Activated CD4-positive, CD25-positive, alpha-beta regulatory T cell treated with anti-CD3 and anti-CD28 coated beads, Interleukin-2, amount 50 U/mL, for 72 hours (primary cell): ENCODE measurements around the gene FRYL.
"Not testable (repeated sequence)": the region's sequence is repeated elsewhere in the genome, so short reads cannot be mapped to it uniquely, and the experiment has no call there.

Source experiments
- DNase-seq: peaks from one replicate; pipeline ENCODE4 v3.0.0; 2021

FRYL gene

GRCh38 chr4:48693856-48694574 is 86.1 kb downstream of the FRYL start:
- no peak for DNase-seq

GRCh38 chr4:48692897-48693296 is 87.2 kb downstream of the FRYL start:
- DNase-seq, result no peak

DNA sequence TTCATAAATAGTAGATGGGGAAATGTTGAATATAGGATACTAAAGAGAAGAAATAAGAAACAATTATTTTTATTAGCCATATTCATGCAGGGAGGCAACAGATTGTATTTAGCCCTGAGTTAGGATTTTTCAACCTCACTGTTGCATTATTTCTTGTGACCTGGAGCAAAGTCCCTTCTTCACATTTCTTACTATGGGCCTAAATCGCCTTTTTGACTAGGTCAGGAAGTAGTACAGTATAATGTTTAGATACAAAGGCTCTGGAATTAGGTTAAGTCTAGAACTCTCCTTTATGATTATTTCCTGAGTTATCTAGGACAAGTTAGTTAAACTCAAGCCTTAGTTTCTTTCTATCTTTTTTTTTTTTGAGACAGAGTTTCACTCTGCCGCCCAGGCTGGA is 88.0 kb downstream of the FRYL start:
- DNase-seq, result no peak

DNA sequence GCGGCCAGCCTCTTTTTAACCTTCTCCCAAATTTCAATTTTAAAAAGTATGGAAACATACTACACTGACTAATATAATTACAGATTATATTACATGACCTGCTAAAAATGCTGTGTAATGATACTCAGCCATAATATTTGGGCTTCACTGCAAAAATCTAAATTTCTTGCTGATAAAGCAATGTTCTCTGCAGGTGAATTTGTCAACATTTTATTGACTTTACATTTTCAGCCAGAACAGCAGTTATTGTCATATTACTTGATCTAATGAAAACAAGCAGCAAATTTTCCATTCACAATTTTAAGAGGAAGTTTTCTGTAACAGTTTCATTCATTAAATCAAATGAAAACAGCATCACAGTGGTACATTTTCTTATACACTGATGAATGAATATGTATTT is 91.1 kb downstream of the FRYL start:
- DNase-seq, result no peak

- no peak for DNase-seq
These were observed 92.6 kb downstream of the FRYL start for GRCh38 chr4:48687313-48688051.

- DNase-seq, result no peak
These were observed 93.7 kb downstream of the FRYL start for GRCh38 chr4:48686369-48686768.

DNA sequence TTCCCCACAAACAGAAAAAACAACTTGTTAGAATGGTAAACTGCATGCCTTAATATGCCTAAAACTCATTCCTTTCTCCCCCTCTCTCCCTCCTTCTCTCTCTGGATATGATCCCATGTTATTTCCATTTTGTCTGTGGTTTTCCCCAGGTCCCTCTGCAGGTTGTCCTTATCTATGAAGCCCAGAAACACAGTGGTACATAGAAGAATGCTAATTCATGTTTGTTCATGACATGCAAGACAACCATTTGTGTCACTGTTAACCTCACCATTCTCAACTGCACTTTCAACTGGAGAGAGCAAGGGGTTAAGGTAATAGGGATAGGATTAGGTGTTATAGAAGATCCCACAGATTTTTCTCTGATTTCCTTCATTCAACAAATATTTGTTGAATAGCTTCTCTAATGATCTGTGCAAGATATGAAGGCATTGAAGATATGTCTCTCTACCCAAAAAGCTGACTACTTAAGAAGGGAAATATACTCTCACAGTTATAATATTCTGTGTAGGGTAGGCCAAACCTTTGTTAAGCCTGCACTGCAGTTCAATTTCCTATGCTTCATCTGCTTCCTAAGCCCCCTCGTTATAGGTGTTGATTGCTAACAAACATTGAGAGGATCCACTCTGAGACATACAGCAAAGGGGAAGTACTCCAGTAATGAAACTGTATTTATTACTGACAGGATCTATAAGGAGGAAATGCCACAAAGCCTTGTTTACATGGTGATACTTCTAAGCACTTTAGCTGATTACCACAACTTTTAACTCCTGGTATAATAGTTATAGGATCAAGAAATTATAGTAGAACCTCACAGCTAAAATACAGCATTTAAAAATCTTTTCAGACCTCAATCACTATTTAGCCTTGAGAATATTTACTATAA is 96.1 kb downstream of the FRYL start:
- DNase-seq, result no peak

DNA sequence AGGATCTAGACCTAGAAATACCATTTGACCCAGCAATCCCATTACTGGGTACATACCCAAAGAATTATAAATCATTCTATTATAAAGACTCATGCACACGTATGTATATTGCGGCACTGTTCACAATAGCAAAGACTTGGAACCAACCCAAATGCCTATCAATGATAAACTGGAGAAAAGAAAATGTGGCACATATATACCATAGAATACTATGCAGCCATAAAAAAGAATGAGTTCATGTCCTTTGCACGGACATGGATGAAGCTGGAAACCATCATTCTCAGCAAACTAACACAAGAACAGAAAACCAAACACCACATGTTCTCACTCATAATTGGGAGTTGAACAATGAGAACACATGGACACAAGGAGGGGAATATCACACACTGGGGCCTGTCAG is 97.2 kb downstream of the FRYL start:
- DNase-seq, result not testable (repeated sequence)

GRCh38 chr4:48681856-48682255 is 98.2 kb downstream of the FRYL start:
- DNase-seq, result no peak

- DNase-seq, result no peak
These were observed 99.1 kb downstream of the FRYL start for GRCh38 chr4:48680848-48681568.

DNA sequence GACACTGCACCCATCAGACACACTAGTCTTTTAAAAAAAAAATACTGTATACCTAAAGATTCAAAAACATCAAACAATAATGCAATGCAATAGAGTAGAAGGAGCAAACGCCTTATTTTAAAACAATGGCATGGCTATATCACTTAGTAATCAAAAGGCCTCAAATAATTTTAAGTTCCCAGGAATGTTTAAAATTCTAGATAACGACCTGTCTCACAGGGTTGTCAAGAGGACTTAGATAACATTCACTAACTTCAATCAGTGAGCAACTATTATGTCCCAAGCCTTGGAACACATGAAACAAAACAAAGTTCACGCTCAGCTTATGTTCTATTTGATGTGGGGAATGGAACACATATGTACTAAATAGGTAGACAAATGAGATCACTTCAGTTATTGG is 106.5 kb downstream of the FRYL start:
- DNase-seq, result no peak

DNA sequence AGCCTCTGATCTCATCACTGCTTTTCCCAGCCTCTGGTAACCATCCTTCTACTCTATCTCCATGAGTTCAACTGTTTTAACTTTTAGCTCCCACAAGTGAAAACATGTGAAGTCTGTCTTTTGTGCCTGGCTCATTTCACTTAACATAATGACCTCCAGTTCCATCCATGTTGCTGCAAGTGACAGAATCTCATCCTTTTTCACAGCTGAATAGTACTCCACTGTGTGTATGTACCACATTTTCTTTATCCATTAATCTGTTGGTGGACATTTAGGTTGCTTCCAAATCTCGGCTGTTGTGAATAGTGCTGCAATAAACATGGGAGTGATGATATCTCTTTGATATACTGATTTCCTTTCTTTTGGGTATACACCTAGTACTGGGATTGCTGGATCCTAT is 109.5 kb downstream of the FRYL start:
- DNase-seq, result no peak

DNA sequence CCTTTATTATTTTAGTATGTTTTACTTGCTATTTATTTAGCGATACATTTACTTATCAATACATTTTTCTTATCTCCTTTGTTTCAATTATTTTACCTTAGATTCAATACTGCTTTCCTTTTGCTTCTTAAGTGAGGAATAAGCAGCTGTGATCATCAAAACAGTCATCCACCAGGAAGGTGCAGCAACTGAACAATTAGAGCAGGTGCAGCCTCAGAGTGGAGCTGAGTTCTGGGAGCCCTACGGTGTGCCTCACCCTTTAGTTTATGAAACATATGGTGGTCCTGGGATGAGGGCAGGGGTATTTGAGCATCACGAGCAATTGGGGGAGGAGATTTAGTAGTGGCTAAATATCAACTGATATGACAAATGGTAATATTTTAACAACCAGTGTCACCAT is 111.0 kb downstream of the FRYL start:
- DNase-seq, result no peak

DNA sequence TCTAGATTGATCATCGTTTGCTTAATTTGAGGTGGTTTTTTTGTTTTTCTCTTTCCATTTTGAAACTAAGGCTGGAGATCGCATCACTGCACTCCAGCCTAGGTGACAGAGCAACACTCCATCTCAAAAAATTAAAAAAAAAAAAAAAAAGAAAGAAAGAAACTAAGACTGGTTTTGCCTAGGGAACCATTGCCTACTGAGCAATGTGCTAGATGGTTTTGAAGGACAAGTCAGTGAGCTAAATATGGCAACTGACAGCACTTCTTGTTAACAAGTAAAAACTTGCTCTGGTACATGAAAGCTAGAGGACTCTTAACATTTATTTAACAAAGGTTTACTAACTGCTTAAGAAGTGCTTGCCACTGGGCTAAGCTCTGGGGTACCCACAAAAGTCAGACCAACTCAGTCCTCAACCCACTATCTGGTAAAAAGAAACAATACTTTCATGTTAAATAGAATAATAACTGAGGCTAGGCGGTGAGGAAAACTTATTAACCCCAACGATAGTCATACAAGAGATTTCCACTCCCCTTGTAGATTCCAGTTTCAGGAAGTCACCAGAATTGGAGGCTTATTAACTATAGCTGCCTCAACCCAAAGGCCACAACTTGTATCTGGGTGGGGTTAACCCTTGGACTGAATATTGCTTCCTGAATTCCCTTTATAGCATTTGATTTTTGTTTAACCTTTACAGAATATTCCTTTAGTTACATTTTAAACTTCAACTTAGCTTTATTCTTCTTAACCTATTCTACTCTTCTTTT is 111.6 kb downstream of the FRYL start:
- no peak for DNase-seq

DNA sequence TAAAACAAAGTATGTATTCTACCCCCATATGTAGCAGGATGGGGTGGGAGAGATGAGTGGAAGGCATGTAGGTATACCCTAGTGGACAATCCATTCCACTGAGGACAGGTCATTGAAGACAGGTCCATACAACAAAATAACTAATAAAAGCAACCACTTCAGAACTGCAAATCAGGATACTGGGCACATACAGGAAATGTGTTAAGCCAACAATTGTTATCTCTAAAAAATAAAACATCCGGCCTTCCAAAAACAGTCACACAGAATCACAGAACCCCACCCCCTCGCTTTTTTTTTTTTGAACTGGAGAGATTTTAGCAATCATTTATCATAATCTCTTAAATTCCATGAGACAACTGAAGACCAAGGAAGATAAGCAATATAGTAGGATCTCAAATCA is 112.9 kb downstream of the FRYL start:
- DNase-seq, result no peak

DNA sequence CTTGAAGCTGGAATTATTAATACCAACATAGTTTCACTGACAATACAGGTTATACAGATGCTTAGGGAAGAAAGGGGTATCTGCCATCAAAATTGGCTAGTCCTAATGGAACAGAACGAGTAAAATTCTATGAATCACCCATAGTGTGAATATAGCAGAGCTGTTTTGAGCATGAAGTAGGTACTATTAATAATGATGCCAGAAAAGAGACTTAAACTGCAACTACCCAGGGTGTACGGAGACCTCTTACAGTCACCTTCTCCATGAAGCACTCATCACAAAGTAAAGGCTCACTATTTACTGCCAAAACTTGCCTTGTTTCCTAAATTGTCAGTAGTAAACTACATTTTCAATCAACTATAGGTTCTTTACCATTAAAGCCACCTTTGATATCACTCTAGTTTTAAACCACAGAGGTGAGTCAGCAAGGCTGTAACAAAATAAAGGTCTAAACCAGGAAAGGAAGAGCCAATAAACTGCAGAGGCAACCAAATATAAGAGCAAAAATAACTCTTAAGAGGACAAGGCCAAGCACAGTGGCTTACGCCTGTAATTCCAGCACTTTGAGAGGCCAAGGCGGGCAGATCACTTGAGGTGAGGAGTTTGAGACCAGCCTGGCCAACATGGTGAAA is 114.4 kb downstream of the FRYL start:
- DNase-seq, result no peak

- DNase-seq, result no peak
These were observed 115.1 kb downstream of the FRYL start for GRCh38 chr4:48664938-48665337.

DNA sequence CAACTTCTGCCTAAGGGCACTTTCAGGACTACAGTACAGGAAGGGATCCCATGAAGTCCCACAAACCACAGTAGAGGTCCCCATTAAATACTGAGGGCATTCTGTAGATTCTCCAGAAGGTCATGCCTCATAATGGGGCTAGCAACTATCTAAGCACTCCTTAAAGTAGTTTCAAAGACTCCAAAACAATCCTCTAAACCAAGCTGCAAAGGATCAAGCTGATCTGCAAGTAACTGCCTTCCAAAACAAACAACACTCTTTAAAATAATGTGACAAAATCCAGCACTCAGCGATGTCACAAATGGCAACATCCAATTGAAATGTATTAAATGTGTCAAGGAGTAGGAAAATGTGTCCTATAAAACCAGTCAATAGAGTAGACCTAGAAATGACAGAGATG is 118.7 kb downstream of the FRYL start:
- no peak for DNase-seq

DNA sequence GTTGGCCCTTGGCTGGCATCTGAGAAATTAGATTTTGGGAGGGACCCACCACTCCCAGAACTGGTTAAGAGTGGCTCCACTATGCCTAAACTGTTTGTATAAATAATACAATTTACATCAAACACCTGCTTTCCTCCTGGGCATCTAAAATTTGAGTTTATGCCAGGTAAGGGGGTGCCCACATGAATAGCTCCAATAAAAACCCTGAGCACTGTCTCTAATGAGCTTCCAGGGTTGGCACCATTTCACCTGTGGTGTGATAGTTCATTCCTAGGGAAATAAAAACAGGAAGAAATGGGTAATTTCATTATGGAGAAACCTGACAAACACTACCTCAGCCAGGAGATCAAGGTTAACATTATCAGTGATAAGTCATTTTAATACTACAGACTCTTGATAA is 119.7 kb downstream of the FRYL start:
- DNase-seq, result no peak

GRCh38 chr4:48654015-48654664 is 125.9 kb downstream of the FRYL start:
- no peak for DNase-seq
